Measurements from ENCODE around the gene TNRC6A. TPM values are rescaled to one million over a fixed set of nuclear protein-coding genes. Genes with fewer than 3 reads are reported as not detected.

The TNRC6A gene
- total and polyA plus RNA-seq, 10 of the 15 experiments (the other 5 are each of a cell fraction or from before 2014, with no cell fraction given): 4.6 to 41.3 (median 29.7) TPM

GRCh38 chr16:24852281-24852721 lies 122.8 kb downstream of the TNRC6A start:
- in situ Hi-C loops (cut with MboI) (no loop called here), intact Hi-C loops (cut with micrococcal nuclease; ENCODE audit: unreplicated experiment) (no loop called here)
- H3K36me3 ChIP-seq (ENCODE audit: control insufficient read depth in 2 of 2, insufficient read depth in 2 of 2, low read length in 1 of 2): no peaks in the 10 kb centered on the region
- no peak overlapping the region for H2AFZ ChIP-seq (ENCODE audit: control insufficient read depth, low read depth, low read length)
- H3K9me3 ChIP-seq (replicated peaks; ENCODE audit: control insufficient read depth, insufficient read depth, low read length): no peaks in the 10 kb centered on the region
- SMC1A ChIA-PET (ENCODE audit: uncharacterized antibody, unreplicated experiment): interaction anchor here (0.9 kb wide), 1 partner anchor 9 kb away, joined by 4 read pairs; no protein-coding TSS in a partner anchor
- CTCF ChIA-PET: no interaction called here
- TF ChIP-seq SUPT20H (IDR thresholded peaks at IDR 0.05; ENCODE audit: borderline replicate concordance, control insufficient read depth, low read depth, low read length): no peak
- no peak for TF ChIP-seq FOXK2 (IDR thresholded peaks at IDR 0.05)
- no peak for TF ChIP-seq POLR2AphosphoS5 (IDR thresholded peaks at IDR 0.05; ENCODE audit: low read length)
- no peak for TF ChIP-seq ASH2L (IDR thresholded peaks at IDR 0.05; ENCODE audit: borderline replicate concordance, low read depth)
- TF ChIP-seq JUNB (IDR thresholded peaks at IDR 0.05): no peak
- no peak for TF ChIP-seq YY1 (IDR thresholded peaks at IDR 0.05; ENCODE audit: low read depth, low read length)
- no peak for TF ChIP-seq ETV6 (conservative IDR thresholded peaks at IDR 0.05 in 1 of 2, IDR thresholded peaks at IDR 0.05 in 1 of 2; ENCODE audit: borderline replicate concordance in 1 of 2, low read depth in 1 of 2)
- no peak for TF ChIP-seq IKZF1 (conservative IDR thresholded peaks at IDR 0.05)
- no peak for TF ChIP-seq YBX1 (IDR thresholded peaks at IDR 0.05)
- TF ChIP-seq KAT2A (conservative IDR thresholded peaks at IDR 0.05; ENCODE audit: control insufficient read depth, low read depth, low read length): no peak
- TF ChIP-seq ELK1 (IDR thresholded peaks at IDR 0.05; ENCODE audit: low read depth, low read length): no peak
- H3K27ac ChIP-seq (ENCODE audit: control insufficient read depth, insufficient read depth): no peak overlapping the region
- DNase-seq (ENCODE audit: low read depth, low spot score) (no peak), ATAC-seq (no peak), FAIRE-seq (no peak)
- H3K4me3 ChIP-seq: no peak overlapping the region
- POLR2A ChIA-PET: no interaction called here
- H3K4me1 ChIP-seq (ENCODE audit: control insufficient read depth, insufficient read depth, low read length): no peaks in the 10 kb centered on the region
- no peak overlapping the region for H3K9ac ChIP-seq (ENCODE audit: control insufficient read depth, insufficient read depth, low read length)
- no peak overlapping the region for H3K4me2 ChIP-seq (ENCODE audit: control insufficient read depth, insufficient read depth)
- no peaks in the 10 kb centered on the region for H4K20me1 ChIP-seq (ENCODE audit: control insufficient read depth, insufficient read depth)
- H3K79me2 ChIP-seq (ENCODE audit: control insufficient read depth, insufficient read depth, low read length): no peaks in the 10 kb centered on the region
- WGBS (ENCODE audit: insufficient coverage, insufficient replicate concordance, low lambda C conversion rate, missing lambda C conversion rate): 57% methylated on average over 8 of the region's 8 CpGs
- H3K27me3 ChIP-seq (replicated peaks in 1 of 2; ENCODE audit: control insufficient read depth in 2 of 2, insufficient read depth in 2 of 2, low read length in 1 of 2): no peaks in the 10 kb centered on the region
- BruUV-seq (replicated peaks): no TSS peak
- RAD21 ChIA-PET (ENCODE audit: unreplicated experiment): no interaction called here
